Right lobe of liver (tissue), 6 donors: ENCODE data around the gene PTGFRN. TPM values are rescaled to one million over a fixed set of nuclear protein-coding genes. Genes with fewer than 3 reads are reported as not detected.

Experiments used
- ATAC-seq, 4 donors: fragments of 200-7000 bp; cut with Tn5 transposase; one replicate each; pipeline ENCODE4 v1.9.1; 2020; ENCODE audit warnings: mild to moderate bottlenecking in 4 of 4, moderate library complexity in 4 of 4
- DNase-seq, 3 donors: peaks; one replicate each; pipeline ENCODE4 v3.0.0-alpha.2; 2020
- H3K27ac ChIP-seq, 3 donors: fragments of 200-600 bp; one replicate each; pipeline ENCODE4 v1.8.0; 2022
- H3K27me3 ChIP-seq, 2 donors: fragments of 200-600 bp; one replicate each; pipeline ENCODE4 v1.8.0; 2022
- H3K36me3 ChIP-seq, 4 donors: fragments of 200-600 bp; sonication (generic) in 1 of 4; one replicate each; pipeline versions ENCODE4 v1.5.1 to v1.8.0; 2017 to 2022; ENCODE audit warnings: control low read depth in 1 of 4
- H3K4me1 ChIP-seq, 4 donors: fragments of 200-600 bp; sonication (generic) in 1 of 4; one replicate each; pipeline versions ENCODE4 v1.5.1 to v1.8.0; 2017 to 2022; ENCODE audit warnings: control low read depth in 1 of 4
- H3K4me3 ChIP-seq, 3 donors: fragments of 200-600 bp; one replicate each; pipeline ENCODE4 v1.8.0; 2022
- H3K9me3 ChIP-seq, 4 donors: fragments of 200-600 bp; sonication (generic) in 1 of 4; one replicate each; pipeline versions ENCODE4 v1.5.1 to v1.8.0; 2017 to 2022; ENCODE audit warnings: control low read depth in 1 of 4
- POLR2A ChIP-seq: fragments of 450-650 bp; IDR thresholded peaks from one replicate; pipeline ENCODE4 v1.6.1; 2017; ENCODE audit warnings: antibody characterized with exemption, mild to moderate bottlenecking
- WGBS: methylation state at CpG from one replicate; pipeline ENCODE4 v1.1.6; 2018; ENCODE audit warnings: low coverage, low lambda C conversion rate; ENCODE audit not compliant: insufficient coverage; ENCODE audit errors: missing lambda C conversion rate; 5-methylcytosine and 5-hydroxymethylcytosine counted together
- intact Hi-C, 2 donors: fragments of 100-400 bp; cut with DNase I; formaldehyde crosslinking; loops; one replicate each; pipeline versions ENCODE4 v1.11.2 to v1.14.1; 2022
- total RNA-seq, 6 experiments: library from RNA; depleted of rRNA in 2 of 6; stranded (reverse); fragments of >200 nt in 2 of 6; fragmentation: NEBNext Ultra II Directional in 3 of 6; extraction: Animal tissue kit (Norgen Biotek cat#: 25700) in 3 of 6; gene quantifications; one replicate each; pipeline versions ENCODE4 v1.1.0 to v1.2.4, GENCODE V29; 2016 to 2023
- TF ChIP-seq, protein P1 (sequence below), 4 donors: fragments of 200-600 bp in 3 of 4; fragments of 450-650 bp in 1 of 4; IDR thresholded peaks; one replicate each; pipeline versions ENCODE4 v1.5.1 to v1.8.0; 2016 to 2022; ENCODE audit warnings: antibody characterized with exemption in 4 of 4, mild to moderate bottlenecking in 2 of 4
- donor health status: DM: no; HTN: yes; CAD: no.
- donor health status: DM: no; HTN: no; CAD: no.
- donor health status: DM: no; HTN: no; CAD: no.
- donor health status: DM: no; HTN: yes; CAD: no.
- donor health status: DM: no; HTN: yes; CAD: no.

The PTGFRN gene
- total RNA-seq, 6 experiments from 2014 or later = 12.6 to 28.1 (median 17.5) TPM

DNA sequence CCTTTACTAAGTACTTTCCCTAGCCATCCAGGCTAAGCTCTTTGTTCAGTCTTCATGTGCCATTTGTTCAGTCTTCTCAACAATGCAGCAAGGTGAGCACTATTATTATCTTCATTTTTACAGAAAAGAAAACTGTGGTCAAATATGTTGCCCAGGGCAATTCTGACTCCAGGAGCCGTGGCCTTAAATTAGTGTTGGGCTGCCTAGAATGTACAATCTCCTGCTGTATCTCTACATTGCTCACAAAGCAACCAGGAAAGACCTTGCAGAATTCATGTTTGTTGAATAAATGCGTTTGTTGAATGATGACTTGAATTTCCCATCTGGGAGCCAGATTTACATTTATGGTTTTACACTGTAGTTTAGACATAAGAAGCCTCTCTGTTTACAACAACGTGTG lies 106.0 kb downstream of the PTGFRN start:
- Histone ChIP-seq H3K4me1 (no peaks in the 10 kb centered on the region), H3K36me3 (no peaks in the 10 kb centered on the region), H3K27ac (no peak overlapping the region), H3K9me3 (no peaks in the 10 kb centered on the region), H3K27me3 (no peaks in the 10 kb centered on the region), H3K4me3 (no peak overlapping the region)
- 78% methylated on average over 3 of the region's 3 CpGs for WGBS
- TF ChIP-seq, protein P1, sequence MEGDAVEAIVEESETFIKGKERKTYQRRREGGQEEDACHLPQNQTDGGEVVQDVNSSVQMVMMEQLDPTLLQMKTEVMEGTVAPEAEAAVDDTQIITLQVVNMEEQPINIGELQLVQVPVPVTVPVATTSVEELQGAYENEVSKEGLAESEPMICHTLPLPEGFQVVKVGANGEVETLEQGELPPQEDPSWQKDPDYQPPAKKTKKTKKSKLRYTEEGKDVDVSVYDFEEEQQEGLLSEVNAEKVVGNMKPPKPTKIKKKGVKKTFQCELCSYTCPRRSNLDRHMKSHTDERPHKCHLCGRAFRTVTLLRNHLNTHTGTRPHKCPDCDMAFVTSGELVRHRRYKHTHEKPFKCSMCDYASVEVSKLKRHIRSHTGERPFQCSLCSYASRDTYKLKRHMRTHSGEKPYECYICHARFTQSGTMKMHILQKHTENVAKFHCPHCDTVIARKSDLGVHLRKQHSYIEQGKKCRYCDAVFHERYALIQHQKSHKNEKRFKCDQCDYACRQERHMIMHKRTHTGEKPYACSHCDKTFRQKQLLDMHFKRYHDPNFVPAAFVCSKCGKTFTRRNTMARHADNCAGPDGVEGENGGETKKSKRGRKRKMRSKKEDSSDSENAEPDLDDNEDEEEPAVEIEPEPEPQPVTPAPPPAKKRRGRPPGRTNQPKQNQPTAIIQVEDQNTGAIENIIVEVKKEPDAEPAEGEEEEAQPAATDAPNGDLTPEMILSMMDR (IDR thresholded peaks at IDR 0.05) = no peak
- no peak for TF ChIP-seq POLR2A
- no peak for DNase-seq
- no peak for ATAC-seq
- intact Hi-C loops = no loop called here

DNA sequence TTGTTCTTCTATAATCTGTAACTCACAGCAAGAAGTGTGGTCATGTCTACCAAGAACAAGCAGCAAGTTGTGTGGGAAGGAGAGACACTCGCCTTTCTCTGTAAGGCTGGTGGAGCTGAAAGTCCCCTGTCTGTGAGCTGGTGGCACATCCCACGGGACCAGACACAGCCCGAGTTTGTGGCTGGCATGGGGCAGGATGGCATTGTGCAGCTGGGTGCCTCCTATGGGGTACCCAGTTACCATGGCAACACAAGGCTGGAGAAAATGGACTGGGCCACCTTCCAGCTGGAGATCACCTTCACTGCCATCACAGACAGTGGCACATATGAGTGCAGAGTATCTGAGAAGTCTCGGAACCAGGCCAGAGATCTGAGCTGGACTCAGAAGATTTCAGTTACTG lies 107.3 kb downstream of the PTGFRN start:
- DNase-seq (no peak), ATAC-seq (no peak)
- H3K4me3 ChIP-seq = no peak overlapping the region
- no peaks in the 10 kb centered on the region for H3K9me3 ChIP-seq
- H3K27me3 ChIP-seq = no peaks in the 10 kb centered on the region
- H3K36me3 ChIP-seq = no peaks in the 10 kb centered on the region
- TF ChIP-seq, protein P1 (IDR thresholded peaks at IDR 0.05) = no peak
- TF ChIP-seq POLR2A = no peak
- intact Hi-C loops = no loop called here
- WGBS = 65% methylated on average over 3 of the region's 4 CpGs
- H3K4me1 ChIP-seq = no peaks in the 10 kb centered on the region
- no peak overlapping the region for H3K27ac ChIP-seq

DNA sequence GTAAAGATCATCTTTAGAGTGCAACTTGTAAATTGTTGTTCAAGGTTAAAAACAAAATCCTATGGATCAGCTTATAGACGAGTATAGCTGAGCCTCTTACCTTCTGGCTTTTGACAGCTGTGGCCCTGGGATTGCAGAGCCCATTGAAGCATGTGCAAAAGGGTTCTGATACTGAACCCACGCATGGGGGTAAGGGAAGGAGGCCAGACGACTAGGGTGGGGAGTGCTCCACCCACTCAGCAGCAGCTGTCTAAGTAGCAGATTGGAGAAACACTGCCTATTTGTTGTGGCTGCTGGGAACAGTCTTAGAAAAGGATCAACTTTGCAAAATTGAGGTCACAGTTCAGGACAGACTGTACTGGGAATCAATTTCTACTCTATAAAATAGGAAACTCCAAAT lies 107.9 kb downstream of the PTGFRN start:
- WGBS = 50% methylated on average over 3 of the region's 3 CpGs
- no peaks in the 10 kb centered on the region for H3K27me3 ChIP-seq
- H3K4me1 ChIP-seq = no peaks in the 10 kb centered on the region
- no peak overlapping the region for H3K4me3 ChIP-seq
- TF ChIP-seq POLR2A = no peak
- TF ChIP-seq, protein P1 (IDR thresholded peaks at IDR 0.05) = no peak
- DNase-seq = no peak
- ATAC-seq = peak in 1 of 4 donors; percentile 38
- no peaks in the 10 kb centered on the region for H3K36me3 ChIP-seq
- intact Hi-C loops = no loop called here
- no peak overlapping the region for H3K27ac ChIP-seq
- no peaks in the 10 kb centered on the region for H3K9me3 ChIP-seq

GRCh38 chr1:117020526-117021156 lies 110.9 kb downstream of the PTGFRN start:
- TF ChIP-seq, protein P1 (IDR thresholded peaks at IDR 0.05) = no peak
- TF ChIP-seq POLR2A = no peak
- no peak for ATAC-seq
- intact Hi-C loops = no loop called here
- Histone ChIP-seq H3K27me3 (no peaks in the 10 kb centered on the region), H3K27ac (no peak overlapping the region), H3K36me3 (no peaks in the 10 kb centered on the region), H3K4me3 (no peak overlapping the region), H3K4me1 (no peaks in the 10 kb centered on the region), H3K9me3 (no peaks in the 10 kb centered on the region)
- no peak for DNase-seq
- WGBS = 13% methylated on average over 1 of the region's 1 CpG
